Nephron (organoid): ENCODE results near the gene NAA50.

Experiments used
- H3K27ac Mint-ChIP-seq, 3 experiments: 2 replicates each; pipeline ENCODE4 v1.8.0; 2020; ENCODE audit warnings: mixed read lengths in 3 of 3, mild to moderate bottlenecking in 2 of 3, moderate library complexity in 1 of 3
- H3K27me3 Mint-ChIP-seq: 2 replicates; pipeline ENCODE4 v1.8.0; 2021; ENCODE audit warnings: low read depth, mild to moderate bottlenecking, moderate library complexity, mixed read lengths
- H3K36me3 Mint-ChIP-seq: 2 replicates; pipeline ENCODE4 v1.8.0; 2020; ENCODE audit warnings: low read depth, mixed read lengths
- H3K4me1 Mint-ChIP-seq: 2 replicates; pipeline ENCODE4 v1.8.0; 2020; ENCODE audit warnings: mixed read lengths
- H3K4me3 Mint-ChIP-seq, 3 experiments: 2 replicates each; pipeline ENCODE4 v1.8.0; 2020; ENCODE audit warnings: mild to moderate bottlenecking in 3 of 3, mixed read lengths in 3 of 3, moderate library complexity in 2 of 3
- H3K9me3 Mint-ChIP-seq: 2 replicates; pipeline ENCODE4 v1.8.0; 2020; ENCODE audit warnings: mixed read lengths
- CTCF ChIP-seq, 3 experiments: fragments of 200-600 bp; sonication (generic); IDR thresholded peaks; one replicate each; pipeline ENCODE4 v1.5.0; 2021; ENCODE audit warnings: antibody characterized with exemption in 3 of 3; ENCODE audit not compliant: unreplicated experiment in 3 of 3

NAA50 gene

GRCh38 chr3:113783463-113783862 lies 37.4 kb upstream of the NAA50 start:
- no peaks in the 10 kb centered on the region for H3K9me3 Mint-ChIP-seq
- no peak overlapping the region for H3K27ac Mint-ChIP-seq
- no peaks in the 10 kb centered on the region for H3K27me3 Mint-ChIP-seq
- no peaks in the 10 kb centered on the region for H3K4me1 Mint-ChIP-seq
- H3K4me3 Mint-ChIP-seq: no peak overlapping the region
- no peak for TF ChIP-seq CTCF (IDR thresholded peaks at IDR 0.05; ENCODE audit: unreplicated experiment in 3 of 3)
- peaks cover 22% of the 10 kb centered on the region for H3K36me3 Mint-ChIP-seq

GRCh38 chr3:113776564-113776963 lies 30.5 kb upstream of the NAA50 start:
- no peaks in the 10 kb centered on the region for H3K9me3 Mint-ChIP-seq
- no peak overlapping the region for H3K4me3 Mint-ChIP-seq
- TF ChIP-seq CTCF (IDR thresholded peaks at IDR 0.05; ENCODE audit: unreplicated experiment in 3 of 3): no peak
- H3K27ac Mint-ChIP-seq: peak overlapping the region in 2 of 3 experiments; percentile 1 to 8
- H3K36me3 Mint-ChIP-seq: no peaks in the 10 kb centered on the region
- H3K27me3 Mint-ChIP-seq: no peaks in the 10 kb centered on the region
- no peaks in the 10 kb centered on the region for H3K4me1 Mint-ChIP-seq

GRCh38 chr3:113775516-113775915 lies 29.5 kb upstream of the NAA50 start:
- no peak overlapping the region for H3K27ac Mint-ChIP-seq
- H3K9me3 Mint-ChIP-seq: no peaks in the 10 kb centered on the region
- H3K4me3 Mint-ChIP-seq: no peak overlapping the region
- no peaks in the 10 kb centered on the region for H3K27me3 Mint-ChIP-seq
- H3K4me1 Mint-ChIP-seq: no peaks in the 10 kb centered on the region
- no peak for TF ChIP-seq CTCF (IDR thresholded peaks at IDR 0.05; ENCODE audit: unreplicated experiment in 3 of 3)
- H3K36me3 Mint-ChIP-seq: no peaks in the 10 kb centered on the region

- no peak overlapping the region for H3K27ac Mint-ChIP-seq
- H3K27me3 Mint-ChIP-seq: no peaks in the 10 kb centered on the region
- no peaks in the 10 kb centered on the region for H3K36me3 Mint-ChIP-seq
- no peaks in the 10 kb centered on the region for H3K9me3 Mint-ChIP-seq
- no peak for TF ChIP-seq CTCF (IDR thresholded peaks at IDR 0.05; ENCODE audit: unreplicated experiment in 3 of 3)
- H3K4me3 Mint-ChIP-seq: no peak overlapping the region
- H3K4me1 Mint-ChIP-seq: no peaks in the 10 kb centered on the region
These were observed 27.3 kb upstream of the NAA50 start for GRCh38 chr3:113773381-113773780.

GRCh38 chr3:113771993-113772392 lies 25.9 kb upstream of the NAA50 start:
- peak overlapping the region in 1 of 3 experiments; percentile 10 for H3K27ac Mint-ChIP-seq
- H3K27me3 Mint-ChIP-seq: no peaks in the 10 kb centered on the region
- H3K9me3 Mint-ChIP-seq: no peaks in the 10 kb centered on the region
- no peak for TF ChIP-seq CTCF (IDR thresholded peaks at IDR 0.05; ENCODE audit: unreplicated experiment in 3 of 3)
- no peaks in the 10 kb centered on the region for H3K36me3 Mint-ChIP-seq
- H3K4me3 Mint-ChIP-seq: no peak overlapping the region
- H3K4me1 Mint-ChIP-seq: no peaks in the 10 kb centered on the region

- no peak for TF ChIP-seq CTCF (IDR thresholded peaks at IDR 0.05; ENCODE audit: unreplicated experiment in 3 of 3)
- Mint-ChIP-seq H3K4me1 (no peaks in the 10 kb centered on the region), H3K36me3 (no peaks in the 10 kb centered on the region), H3K4me3 (no peak overlapping the region), H3K9me3 (no peaks in the 10 kb centered on the region), H3K27ac (peak overlapping the region in 1 of 3 experiments; percentile 44), H3K27me3 (no peaks in the 10 kb centered on the region)
These were observed 23.5 kb upstream of the NAA50 start for GRCh38 chr3:113769551-113769950.
